ENCODE data around the gene DENND1C.

DNA sequence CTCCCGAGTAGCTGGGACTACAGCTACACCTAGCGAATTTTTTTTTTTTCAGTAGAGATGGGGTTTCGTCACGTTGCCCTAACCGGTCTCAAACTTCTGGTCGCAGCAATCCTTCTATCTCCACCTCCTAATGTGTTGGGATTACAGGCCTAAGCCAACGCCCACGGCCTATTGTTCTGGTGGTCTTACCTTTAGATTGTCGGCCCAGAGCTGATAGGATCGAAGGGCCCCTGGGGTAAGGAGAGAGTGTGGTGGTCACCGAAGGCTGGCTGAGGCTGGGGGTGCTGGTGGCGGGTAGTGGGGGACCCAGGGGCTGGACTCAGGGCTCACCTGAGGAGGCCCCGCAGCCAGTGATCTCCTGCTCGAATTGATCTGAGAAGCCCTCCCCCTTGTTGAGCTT, 10.5 kb downstream of the DENND1C start:
- TF ChIP-seq EP300 (IDR thresholded peaks at IDR 0.05): no peak
- TF ChIP-seq, protein P1, sequence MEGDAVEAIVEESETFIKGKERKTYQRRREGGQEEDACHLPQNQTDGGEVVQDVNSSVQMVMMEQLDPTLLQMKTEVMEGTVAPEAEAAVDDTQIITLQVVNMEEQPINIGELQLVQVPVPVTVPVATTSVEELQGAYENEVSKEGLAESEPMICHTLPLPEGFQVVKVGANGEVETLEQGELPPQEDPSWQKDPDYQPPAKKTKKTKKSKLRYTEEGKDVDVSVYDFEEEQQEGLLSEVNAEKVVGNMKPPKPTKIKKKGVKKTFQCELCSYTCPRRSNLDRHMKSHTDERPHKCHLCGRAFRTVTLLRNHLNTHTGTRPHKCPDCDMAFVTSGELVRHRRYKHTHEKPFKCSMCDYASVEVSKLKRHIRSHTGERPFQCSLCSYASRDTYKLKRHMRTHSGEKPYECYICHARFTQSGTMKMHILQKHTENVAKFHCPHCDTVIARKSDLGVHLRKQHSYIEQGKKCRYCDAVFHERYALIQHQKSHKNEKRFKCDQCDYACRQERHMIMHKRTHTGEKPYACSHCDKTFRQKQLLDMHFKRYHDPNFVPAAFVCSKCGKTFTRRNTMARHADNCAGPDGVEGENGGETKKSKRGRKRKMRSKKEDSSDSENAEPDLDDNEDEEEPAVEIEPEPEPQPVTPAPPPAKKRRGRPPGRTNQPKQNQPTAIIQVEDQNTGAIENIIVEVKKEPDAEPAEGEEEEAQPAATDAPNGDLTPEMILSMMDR (IDR thresholded peaks at IDR 0.05): no peak

All from ovary (tissue), 3 donors.